Activated CD4-positive, alpha-beta T cell treated with anti-CD3 and anti-CD28 coated beads, Interleukin-2, amount 50 U/mL, for 1 hour (primary cell): ENCODE results near the gene GATB.

Experiments
- DNase-seq: peaks from one replicate; pipeline ENCODE4 v3.0.0-alpha.2; 2020

The GATB gene

GRCh38 chr4:151692821-151693673 lies 67.8 kb downstream of the GATB start:
- DNase-seq = no peak

DNA sequence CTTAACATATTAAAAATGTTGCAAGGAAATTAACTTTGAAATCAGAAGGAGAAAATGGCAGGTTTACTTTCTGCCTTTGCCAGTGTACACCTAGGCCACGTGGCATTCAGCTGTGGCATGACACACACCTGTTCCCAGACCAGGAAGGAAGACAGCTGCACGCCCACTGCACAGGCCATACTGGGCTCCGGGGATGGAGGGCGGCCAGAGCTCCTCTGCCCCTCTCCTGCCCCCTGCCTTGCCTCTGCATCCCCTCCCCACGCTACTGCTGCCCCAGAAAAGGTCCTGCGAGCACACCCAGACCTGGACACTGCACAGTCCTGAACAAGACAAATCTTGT lies 68.4 kb downstream of the GATB start:
- DNase-seq = no peak

DNA sequence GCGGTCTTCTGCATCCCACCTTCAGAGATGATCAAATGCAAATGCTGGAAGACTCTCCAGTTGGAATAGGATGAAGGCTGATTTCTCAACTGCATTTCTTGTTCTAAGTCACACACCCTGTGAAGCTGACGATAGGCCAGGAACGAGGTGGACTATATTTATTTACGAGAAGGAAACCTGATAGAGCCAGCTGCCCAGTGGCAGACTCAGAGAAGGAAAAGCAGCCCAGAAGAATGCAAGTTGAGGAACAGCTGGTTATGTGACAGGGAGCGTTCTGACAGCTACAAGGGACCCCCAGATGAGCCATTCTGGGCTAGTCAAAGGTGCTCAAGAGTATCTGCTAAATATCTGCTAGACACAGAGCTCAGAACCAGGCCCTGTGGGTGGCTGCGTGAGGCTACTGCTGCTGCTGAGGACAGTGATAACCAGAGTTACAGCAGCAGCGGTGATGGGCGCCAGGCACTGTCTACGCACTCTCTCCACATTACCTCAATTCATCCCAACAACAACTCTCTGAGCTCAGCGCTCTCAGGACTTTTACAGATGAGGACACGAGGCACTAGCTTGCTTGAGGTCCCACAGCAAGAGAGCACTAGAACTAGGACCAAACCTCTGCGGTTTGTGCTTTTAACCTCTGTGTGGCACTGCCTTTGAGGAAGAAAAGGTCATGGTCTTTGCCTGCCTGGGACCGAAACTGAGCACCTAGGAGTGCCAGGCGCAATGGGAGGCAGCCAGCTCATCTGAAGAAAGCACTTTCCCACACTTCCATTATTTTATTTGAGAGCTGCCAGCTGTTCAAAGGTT lies 69.0 kb downstream of the GATB start:
- no peak for DNase-seq

DNA sequence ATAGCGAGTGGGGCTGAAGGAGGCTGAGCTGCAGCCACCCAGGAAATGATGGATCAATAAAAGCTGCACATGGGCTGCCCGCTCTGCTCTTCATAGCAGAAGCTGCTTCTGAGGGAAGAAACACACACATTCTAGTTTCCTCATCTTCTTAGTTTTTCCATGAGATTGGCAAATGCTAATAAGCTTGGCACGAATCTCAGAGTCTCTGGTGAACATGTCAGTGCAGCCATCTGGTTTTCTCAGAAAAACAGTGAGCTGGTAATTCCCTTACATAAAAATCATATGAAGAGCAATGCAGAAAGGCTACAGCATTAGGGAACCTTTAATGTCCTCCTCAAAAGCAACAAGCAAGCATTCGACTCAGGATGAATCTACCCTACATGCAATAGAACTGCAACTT lies 69.9 kb downstream of the GATB start:
- no peak for DNase-seq

GRCh38 chr4:151690164-151690870 lies 70.5 kb downstream of the GATB start:
- DNase-seq = no peak

DNA sequence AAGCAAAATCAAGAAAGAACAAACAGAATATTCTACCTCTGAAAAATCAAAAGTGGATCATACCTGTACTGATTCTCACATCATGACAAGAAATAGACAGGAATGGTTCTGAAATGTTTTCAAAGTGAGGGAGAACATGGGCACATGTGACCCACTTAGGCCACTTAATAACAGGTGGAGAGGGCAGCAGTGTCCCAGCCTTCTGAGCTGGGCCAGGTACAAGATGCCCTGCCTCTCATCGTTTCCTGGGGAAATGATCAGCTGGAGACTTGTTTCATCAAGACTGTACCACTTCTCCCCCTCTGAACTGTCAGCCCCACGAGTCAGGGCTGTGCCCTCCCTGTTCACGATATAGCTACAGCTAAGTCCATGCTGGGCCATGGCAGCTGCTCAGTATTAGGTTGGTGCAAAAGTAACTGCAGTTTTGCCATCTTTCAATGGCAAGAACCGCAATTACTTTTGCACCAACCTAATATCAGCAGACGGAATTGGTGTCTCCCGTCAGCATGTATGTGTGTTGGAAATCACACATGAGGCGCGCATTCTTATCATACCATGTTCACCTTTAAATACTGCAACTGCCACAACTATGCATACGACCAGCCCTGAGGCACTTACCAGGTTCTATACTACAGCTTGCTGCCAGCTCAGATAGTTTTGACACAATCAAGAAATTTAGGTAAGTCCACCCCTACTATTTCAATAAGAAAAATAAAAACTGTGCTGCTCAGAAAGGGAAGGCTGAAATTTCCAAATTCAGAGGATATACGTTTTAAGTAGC lies 71.4 kb downstream of the GATB start:
- DNase-seq = no peak

GRCh38 chr4:151688785-151689043 lies 72.1 kb downstream of the GATB start:
- DNase-seq = no peak

- no peak for DNase-seq
These were observed 72.6 kb downstream of the GATB start for GRCh38 chr4:151688003-151688784.

DNA sequence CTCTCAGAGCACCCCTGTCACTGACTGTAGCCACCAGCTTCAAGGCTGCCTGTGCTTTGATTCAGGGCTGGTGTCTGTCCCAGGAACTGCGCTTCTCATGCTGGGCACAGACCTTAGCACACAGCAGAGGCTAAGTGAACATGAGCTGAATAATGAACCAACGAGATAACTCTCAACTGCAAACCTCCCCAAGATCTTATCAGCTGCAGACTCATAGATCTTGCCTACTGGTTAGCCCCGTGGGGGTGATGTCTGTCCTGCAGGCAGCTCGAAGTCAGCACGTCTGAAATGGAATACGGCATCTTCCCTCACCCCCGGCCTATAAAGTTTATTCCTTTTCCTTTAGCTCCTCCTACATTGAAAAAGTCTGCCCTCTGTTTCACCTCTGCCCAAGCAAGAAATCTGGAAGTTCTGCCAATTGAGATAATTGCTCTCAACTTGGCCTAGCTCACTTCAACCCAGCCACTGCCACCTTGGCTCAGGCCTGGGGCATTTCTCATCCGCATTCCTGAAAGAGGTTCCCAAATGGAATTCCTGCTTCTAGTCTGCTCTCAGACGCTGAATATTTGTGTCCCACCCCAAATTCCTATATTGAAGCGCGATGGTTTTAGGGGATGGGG lies 73.7 kb downstream of the GATB start:
- DNase-seq = no peak

DNA sequence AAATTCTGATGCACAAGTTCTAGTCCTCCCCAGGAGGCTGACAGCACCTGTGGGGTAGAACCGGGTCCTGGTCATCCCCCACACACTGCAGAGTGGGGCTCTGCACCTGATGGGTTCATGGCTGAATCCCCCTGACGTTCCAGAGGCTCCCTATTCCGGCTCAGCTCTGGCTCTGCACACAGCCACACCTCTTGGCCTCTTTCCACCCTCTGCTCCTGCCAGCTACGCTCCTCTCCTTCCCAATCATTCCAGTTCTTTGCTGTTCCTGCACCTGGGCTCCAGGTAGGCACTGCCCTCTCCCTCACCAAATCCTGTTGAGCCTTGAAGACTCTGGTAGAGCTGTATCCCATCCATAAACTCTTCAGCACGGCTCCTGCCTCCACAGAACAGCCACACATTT lies 75.5 kb downstream of the GATB start:
- no peak for DNase-seq

GRCh38 chr4:151681085-151681484 lies 79.7 kb downstream of the GATB start:
- no peak for DNase-seq

- no peak for DNase-seq
These were observed 81.6 kb downstream of the GATB start for GRCh38 chr4:151679231-151679630.

DNA sequence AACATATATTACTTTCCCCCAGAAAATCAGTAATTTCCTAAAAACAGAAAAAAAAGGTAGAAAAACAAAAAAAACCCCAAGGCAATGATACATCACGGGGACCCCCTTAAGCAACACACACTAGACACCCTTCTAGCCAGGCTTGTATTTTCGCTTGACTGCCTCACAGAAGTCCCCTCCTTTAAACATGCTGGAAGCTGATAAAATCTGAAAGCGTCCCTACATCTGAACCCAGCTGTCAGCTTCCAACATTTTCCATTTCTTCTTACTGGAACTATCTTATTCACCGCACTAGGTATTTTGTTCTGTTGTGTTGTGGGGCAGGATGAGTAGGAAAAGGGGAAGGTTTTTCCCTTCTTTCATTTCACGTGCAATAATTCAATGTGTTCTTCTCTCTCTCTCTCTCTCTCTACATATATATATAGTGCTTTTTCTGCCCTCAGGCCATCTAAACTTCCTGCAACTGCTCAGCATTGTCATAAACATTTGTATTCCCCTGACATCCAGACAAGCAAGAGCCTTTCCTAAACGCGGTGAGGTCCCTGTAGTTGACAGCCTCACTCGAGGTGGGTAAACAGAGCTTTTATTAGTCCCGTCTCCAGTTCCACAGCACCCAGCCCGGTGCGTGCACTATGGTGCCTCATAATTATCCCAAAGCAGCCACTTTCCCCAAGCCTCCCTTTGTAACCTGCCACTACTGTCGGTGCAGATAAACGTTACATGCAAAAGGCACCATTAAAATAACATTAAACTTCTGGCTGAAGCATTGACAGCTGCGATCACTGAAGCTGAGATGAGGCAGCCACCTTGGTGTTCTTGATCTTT lies 82.5 kb downstream of the GATB start:
- no peak for DNase-seq

DNA sequence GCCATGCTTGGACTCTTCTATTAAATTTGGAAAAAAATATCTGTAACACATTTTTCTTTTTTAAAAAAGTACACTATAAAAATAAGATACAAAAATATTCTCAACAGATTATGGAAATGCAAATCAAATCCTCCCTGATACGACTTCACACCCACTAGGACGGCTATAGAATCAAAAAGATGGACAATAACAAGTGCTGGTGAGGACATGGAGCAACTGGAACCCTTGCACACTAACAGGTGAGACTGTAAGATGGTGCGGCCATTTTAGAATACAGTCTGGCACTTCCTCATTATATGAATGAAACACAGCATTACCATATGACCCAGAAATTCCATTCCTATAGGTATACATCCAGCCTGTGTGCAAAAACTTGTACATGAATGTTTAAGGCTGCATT lies 83.6 kb downstream of the GATB start:
- DNase-seq = no peak

- no peak for DNase-seq
These were observed 84.5 kb downstream of the GATB start for GRCh38 chr4:151676301-151676700.

DNA sequence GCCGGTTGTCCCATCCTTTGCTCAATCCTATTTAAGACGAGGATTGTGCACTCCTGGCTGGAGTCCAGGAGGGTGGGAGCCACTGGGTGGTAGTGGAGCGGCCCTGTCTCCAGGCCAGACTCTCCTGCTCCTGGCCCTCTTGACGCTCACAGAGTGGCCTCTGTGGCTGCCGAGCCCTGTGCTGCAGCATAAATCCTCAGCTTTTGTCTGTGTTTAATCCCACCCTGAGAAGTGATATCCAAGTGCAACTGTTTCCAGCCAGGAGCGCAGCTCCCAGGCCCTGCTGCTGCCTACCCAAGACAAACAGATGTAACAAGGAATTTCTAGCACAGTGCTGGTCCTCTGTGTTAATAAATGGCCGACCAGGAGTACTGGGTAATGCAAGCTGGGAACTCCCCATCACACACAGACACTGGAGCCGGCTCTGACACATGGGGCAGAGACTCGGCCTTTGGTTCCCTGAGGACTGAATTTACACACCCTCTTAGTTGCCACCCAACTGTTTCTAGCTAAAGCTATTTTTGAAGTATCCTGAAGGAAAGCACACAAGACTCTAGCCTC lies 85.3 kb downstream of the GATB start:
- DNase-seq = no peak

GRCh38 chr4:151674804-151675391 lies 85.9 kb downstream of the GATB start:
- DNase-seq = no peak

- DNase-seq = no peak
These were observed 86.8 kb downstream of the GATB start for GRCh38 chr4:151673908-151674520.

GRCh38 chr4:151672996-151673395 lies 87.8 kb downstream of the GATB start:
- DNase-seq = no peak
